ENCODE results near the gene FAM135A.
"Not testable (repeated sequence)": the region's sequence is repeated elsewhere in the genome, so short reads cannot be mapped to it uniquely, and the experiment has no call there.

FAM135A gene

DNA sequence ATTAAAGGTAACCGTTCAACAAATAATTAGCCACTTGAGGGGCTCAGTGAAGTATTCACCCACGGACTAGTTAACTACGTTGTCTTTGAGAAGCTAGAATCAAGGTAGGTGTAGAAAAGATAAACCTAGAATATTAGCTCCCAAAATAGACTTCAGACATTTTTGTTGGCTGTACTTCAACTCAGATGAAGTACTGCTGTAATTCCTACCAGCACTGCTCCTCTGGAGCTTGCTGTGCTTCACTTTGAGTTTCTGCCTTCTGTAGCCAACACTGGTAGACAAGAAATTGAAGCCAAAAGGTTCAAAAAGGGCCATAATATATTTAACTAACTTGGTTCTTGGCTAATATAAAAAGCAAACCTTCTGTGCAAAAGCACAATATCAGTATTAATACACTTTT lies 134.6 kb downstream of the FAM135A start:
- no peak for DNase-seq (ENCODE audit: low read depth)

DNA sequence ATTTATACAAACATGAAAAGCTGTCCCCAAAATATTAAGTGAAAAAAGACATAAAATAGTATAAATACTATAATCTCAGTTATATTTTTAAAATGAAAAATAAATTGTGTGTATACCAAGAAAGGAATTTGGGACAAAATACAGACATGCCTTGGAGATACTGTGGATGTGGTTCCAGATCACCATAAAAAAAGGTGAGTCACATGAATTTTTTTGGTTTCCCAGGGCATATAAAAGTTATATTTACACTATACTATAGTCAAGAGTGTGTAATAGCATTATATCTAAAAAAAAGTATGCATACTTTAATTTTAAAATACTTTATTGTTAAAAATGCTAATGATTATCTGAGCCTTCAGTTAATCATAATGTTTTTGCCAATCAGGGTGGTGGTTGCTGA lies 136.0 kb downstream of the FAM135A start:
- no peak for DNase-seq (ENCODE audit: low read depth)

DNA sequence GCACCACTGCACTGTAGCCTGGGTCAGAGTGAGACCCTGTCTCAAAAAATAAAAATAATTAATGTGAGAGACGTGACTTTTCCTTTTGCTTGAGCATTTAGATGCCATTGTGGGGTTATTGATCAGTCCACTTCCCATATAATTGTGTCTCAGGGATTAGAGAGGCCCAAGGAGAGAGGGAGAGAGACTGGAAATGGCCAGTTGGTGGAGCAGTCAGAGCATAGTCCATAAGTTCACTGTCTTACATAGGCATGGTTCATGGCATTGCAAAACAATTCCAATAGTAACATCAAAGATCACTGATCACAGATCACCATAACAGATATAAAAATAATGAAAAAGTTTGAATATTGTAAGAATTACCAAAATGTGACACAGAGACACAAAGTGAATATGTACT lies 138.3 kb downstream of the FAM135A start:
- DNase-seq (ENCODE audit: low read depth) = no peak

DNA sequence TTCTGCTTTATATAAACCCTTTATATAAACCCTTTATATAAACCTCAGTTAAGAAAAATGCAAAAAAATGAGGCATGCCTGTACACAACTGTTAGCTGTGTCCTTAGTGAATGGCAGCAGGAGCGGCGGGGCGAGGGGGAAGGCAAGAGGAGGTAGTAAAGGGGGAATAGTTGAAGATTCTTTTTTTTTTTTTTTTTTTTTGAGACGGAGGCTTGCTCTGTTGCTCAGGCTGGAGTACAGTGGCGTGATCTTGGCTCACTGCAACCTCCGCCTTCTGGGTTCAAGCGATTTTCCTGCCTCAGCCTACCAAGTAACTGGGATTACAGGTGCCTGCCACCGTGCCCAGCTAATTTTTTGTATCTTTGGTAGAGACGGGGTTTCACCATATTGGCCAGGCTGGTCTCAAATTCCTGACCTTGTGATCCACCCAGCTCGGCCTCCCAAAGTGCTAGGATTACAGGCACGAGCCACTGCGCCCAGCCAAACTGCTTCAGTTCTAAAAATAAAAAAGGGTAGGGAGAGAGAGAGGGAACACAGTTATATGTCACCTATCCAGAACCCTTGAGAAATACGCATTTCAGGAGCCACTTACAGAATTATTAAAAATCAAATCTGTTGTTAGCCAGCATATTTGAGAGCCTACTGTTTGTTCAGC lies 139.1 kb downstream of the FAM135A start:
- DNase-seq (ENCODE audit: low read depth) = not testable (repeated sequence)

DNA sequence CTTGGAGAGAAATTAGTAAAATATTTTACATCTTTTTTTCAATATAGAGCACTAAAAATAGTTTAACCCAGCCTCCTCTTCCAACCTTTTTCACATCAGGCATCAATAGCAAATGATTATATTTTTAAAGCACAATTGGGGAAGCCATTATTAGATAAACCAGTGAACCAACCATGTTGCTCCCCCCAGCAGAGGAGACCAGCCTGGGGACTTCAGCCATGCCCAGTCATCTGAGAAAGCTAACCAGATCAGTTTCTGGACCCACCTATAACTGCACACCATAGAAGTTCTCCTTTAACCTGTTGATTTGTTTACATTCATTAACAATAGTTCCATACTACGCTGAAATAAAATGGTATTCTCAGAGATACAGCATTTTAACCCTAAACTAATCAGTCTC lies 139.7 kb downstream of the FAM135A start:
- DNase-seq (ENCODE audit: low read depth) = no peak

GRCh38 chr6:70557998-70558397 lies 144.7 kb downstream of the FAM135A start:
- no peak for DNase-seq (ENCODE audit: low read depth)

GRCh38 chr6:70562401-70562800 lies 149.1 kb downstream of the FAM135A start:
- not testable (repeated sequence) for DNase-seq (ENCODE audit: low read depth)

- DNase-seq (ENCODE audit: low read depth) = no peak
These were observed 150.2 kb downstream of the FAM135A start for GRCh38 chr6:70563530-70563929.

- peak; percentile 76 for DNase-seq (ENCODE audit: low read depth)
These were observed 153.6 kb downstream of the FAM135A start, which contains the start of gene SDHAF4 for GRCh38 chr6:70566751-70567382. TSS of gene SDHAF4 (plus strand) at chr6:70566930. CDS start at chr6:70566941, 11 bp downstream.

DNA sequence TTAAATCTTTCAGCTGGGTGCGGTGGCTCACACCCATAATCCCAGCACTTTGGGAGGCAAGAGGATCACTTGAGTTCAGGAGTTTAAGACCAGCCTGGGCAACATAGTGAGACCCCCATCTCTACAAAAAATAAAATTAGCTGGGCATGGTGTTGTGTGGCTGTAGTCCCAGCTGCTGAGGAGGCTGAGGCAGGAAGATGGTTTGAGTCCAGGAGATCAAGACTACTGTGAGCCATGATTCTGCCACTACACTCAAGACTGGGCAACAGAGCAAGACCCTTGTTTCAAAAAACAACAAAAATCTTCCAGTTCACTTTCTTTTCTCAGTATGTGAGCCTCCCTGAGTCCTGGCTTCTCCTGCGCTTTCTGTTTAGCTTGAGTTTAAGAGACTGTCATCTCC lies 161.3 kb downstream of the FAM135A start:
- DNase-seq (ENCODE audit: low read depth) = no peak

DNA sequence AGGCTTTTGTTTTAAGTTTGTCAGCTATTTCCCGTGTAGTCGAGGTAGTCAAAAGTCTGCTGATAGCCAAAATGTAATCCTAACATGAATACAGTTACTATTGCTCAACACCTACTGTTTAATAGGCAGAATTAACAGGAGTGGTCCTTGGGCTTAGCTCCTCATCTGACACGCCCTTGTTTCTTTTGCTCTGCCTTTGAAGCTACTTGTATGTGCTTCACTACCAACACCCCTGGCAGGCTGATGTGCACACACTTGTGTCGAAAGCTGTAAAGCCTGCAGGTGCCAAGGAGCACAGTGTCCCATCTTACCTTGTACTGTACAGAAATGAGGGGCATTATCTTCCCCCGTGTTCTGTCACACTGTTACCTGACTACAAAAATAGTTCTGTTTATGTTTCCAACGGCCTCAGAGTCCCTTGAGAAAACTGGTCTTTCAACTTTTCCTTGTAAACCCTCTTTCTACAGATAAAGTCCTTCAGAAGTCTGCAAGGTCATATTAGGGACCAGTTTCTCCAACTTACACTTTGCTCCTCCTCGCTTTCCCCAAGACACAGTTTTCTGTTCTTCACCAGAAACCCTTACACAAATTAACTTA lies 162.7 kb downstream of the FAM135A start:
- no peak for DNase-seq (ENCODE audit: low read depth)

- DNase-seq (ENCODE audit: low read depth) = no peak
These were observed 172.8 kb downstream of the FAM135A start for GRCh38 chr6:70586114-70586513.

- no peak for DNase-seq (ENCODE audit: low read depth)
These were observed 177.1 kb downstream of the FAM135A start for GRCh38 chr6:70590400-70590799.

DNA sequence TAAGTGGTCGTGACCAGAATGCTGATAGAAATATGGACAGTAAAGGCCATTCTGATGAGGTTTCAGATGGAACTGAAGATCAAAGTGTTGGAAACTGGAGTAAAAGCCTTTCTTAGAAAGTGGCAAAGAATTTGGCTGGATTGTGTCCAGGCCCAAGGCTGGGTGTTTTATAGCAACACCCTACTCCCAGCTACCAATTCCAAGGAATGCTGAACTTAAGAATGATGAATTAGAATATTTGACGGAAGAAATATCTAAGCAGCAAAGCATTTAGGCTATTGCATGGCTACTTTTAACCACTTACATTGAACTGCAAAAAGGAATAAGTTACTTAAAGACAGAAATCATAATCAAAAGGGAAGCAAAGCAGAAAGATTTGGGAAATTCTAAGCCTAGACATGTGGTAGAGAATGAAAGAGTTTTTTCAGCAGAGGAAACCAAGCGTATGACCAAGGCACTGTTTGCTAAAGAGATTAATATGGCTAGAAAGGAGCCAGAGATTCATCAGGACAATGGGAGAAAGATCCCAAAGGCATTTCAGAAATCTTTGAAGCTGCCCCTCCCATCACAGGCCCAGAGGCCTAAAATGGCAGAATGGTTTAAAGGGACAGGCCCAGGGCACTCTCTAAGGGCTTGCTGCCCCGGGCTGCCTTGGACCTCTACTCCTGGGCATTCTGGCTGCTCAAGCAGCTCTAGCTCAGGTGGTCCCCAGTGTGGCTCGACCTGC lies 179.2 kb downstream of the FAM135A start:
- no peak for DNase-seq (ENCODE audit: low read depth)

DNA sequence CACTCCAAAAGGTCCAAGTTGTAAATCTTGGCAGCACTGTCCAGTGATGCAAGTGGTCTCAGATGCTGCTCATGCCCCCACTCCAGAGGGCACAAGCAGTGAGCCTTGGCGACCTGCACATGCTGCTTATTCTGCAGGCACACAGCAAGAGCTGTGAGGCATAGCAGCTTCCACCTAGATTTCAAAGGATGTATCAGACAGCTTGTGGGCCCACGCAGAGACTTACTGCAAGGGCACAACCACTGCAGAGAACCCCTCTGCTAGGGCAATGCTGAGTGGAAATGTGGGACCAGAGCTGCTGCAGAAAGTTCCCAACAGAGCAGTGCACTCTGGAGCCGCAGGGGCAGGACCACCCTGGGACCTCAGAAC lies 179.8 kb downstream of the FAM135A start:
- DNase-seq (ENCODE audit: low read depth) = no peak

DNA sequence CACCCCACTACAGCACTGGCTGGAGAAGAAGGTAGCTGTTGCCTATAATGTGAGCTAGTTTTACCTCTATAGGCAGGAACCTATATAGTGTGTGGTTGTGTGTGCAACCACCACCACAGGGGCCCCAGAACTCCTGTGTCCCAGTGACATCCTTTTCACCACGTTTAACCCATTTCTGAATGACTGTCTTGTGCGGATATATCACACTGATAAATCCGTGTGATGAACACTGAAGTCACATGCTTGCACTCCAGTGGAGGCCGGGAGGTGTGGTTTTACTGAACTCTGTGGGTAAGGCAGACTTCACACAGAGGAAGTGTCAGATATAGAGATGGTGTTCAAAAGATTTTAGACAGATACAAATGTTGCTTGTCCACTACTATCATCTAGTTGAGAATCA lies 185.9 kb downstream of the FAM135A start:
- DNase-seq (ENCODE audit: low read depth) = no peak

DNA sequence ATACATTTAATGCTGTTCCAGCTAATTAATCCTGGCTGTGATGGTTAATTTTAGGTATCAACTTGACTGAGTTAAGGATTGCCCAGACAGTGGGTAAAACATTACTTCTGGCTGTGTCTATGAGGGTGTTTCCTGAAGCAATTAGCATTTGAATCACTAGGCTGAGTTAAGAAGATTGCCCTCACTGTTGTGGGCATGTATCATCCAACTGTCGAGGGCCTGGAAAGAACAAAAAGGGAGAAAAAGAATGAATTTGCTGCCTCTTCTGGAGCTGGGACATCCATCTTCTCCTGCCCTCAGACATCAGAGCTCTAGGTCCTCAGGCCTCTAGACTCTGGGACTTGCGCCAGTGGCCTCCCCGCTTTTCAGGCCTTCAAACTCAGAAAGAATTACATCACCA lies 187.7 kb downstream of the FAM135A start:
- no peak for DNase-seq (ENCODE audit: low read depth)

GRCh38 chr6:70604254-70604653 lies 190.9 kb downstream of the FAM135A start:
- DNase-seq (ENCODE audit: low read depth) = no peak

DNA sequence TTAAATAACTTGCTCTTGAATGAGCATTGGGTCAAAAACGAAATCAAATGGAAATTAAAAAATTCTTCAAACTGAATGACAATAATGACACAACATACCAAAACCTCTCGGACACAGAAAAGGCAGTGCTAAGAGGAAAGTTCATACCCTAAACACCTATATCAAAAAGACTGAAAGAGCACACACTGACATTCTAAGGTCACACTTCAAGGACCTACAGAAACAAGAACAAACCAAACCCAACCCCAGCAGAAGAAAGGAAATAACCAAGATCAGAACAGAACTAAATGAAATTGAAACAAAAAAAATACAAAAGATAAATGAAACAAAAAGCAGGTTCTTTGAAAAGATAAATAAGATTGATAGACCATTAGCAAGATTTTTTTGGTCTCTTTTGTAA lies 194.1 kb downstream of the FAM135A start:
- DNase-seq (ENCODE audit: low read depth) = not testable (repeated sequence)

GRCh38 chr6:70609181-70609580 lies 195.9 kb downstream of the FAM135A start:
- not testable (repeated sequence) for DNase-seq (ENCODE audit: low read depth)
